Lung (tissue), 12 donors: ENCODE results near the gene MAP3K4. TPM values are rescaled to one million over a fixed set of nuclear protein-coding genes. Genes with fewer than 3 reads are reported as not detected.

Source experiments
- ATAC-seq: fragments of 200-7000 bp; cut with Tn5 transposase; one replicate; pipeline ENCODE4 v1.9.1; 2020; ENCODE audit warnings: moderate number of reproducible peaks; ENCODE audit not compliant: insufficient read depth, low FRiP score
- DNase-seq, 3 donors: peaks; one replicate each; pipeline ENCODE4 v3.0.0-alpha.2; 2013 to 2017
- H3K27ac ChIP-seq, 2 donors: one replicate each; pipeline ENCODE4 v1.5.1; 2013; ENCODE audit warnings: mild to moderate bottlenecking in 2 of 2, moderate library complexity in 2 of 2, control low read depth in 1 of 2, inconsistent platforms in 1 of 2, low read depth in 1 of 2, low read length in 1 of 2
- H3K27me3 ChIP-seq, 3 donors: one replicate each; pipeline ENCODE4 v1.5.1; 2013; ENCODE audit warnings: low read length in 2 of 3; ENCODE audit not compliant: control insufficient read depth in 3 of 3, insufficient read depth in 3 of 3
- H3K36me3 ChIP-seq, 4 donors: one replicate each; pipeline ENCODE4 v1.5.1; 2013; ENCODE audit warnings: low read length in 4 of 4, mild to moderate bottlenecking in 1 of 4, moderate library complexity in 1 of 4; ENCODE audit not compliant: control insufficient read depth in 4 of 4, insufficient read depth in 4 of 4
- H3K4me1 ChIP-seq, 5 donors: one replicate each; pipeline ENCODE4 v1.5.1; 2013; ENCODE audit warnings: low read length in 5 of 5, mild to moderate bottlenecking in 2 of 5, moderate library complexity in 1 of 5; ENCODE audit not compliant: control insufficient read depth in 5 of 5, insufficient read depth in 5 of 5
- H3K4me3 ChIP-seq: one replicate; pipeline ENCODE4 v1.5.1; 2013; ENCODE audit warnings: mild to moderate bottlenecking, control low read depth, moderate library complexity
- H3K9ac ChIP-seq, 2 donors: one replicate each; pipeline ENCODE4 v1.5.1; 2013; ENCODE audit warnings: low read length in 2 of 2, control low read depth in 1 of 2; ENCODE audit not compliant: insufficient read depth in 1 of 2
- H3K9me3 ChIP-seq, 4 donors: one replicate each; pipeline ENCODE4 v1.5.1; 2013; ENCODE audit warnings: low read length in 3 of 4, mild to moderate bottlenecking in 1 of 4, moderate library complexity in 1 of 4; ENCODE audit not compliant: control insufficient read depth in 4 of 4, insufficient read depth in 3 of 4
- WGBS, 2 donors: extraction: QIAGEN DNeasy Blood & Tissue Kit; methylation state at CpG; one replicate each; pipeline ENCODE4 v1.1.7; 2013; 5-methylcytosine and 5-hydroxymethylcytosine counted together
- polyA plus RNA-seq, 2 donors: library from polyadenylated mRNA; stranded (reverse); fragments of 200-250 nt; gene quantifications; one replicate each; pipeline ENCODE4 v1.2.1, GENCODE V29; 2013
- total RNA-seq, 2 donors: library from RNA; depleted of rRNA in 1 of 2; stranded (reverse); fragments of >200 nt in 1 of 2; gene quantifications; one replicate each; pipeline ENCODE4 v1.2.1, GENCODE V29; 2014 to 2021
- TF ChIP-seq, protein P1 (sequence below): IDR thresholded peaks from 2 replicates; pipeline ENCODE4 v1.5.1; 2012; ENCODE audit warnings: mild to moderate bottlenecking; ENCODE audit errors: control extremely low read depth, extremely low read depth
- donor health status: control.
- donor health status: control.
- donor health status: Bipolar disorder and iron deficiency.
- donor health status: healthy.
- donor health status: DM: yes; HTN: yes; CAD: no.

The MAP3K4 gene
- total and polyA plus RNA-seq, 4 donors, result 8.6 to 56.8 (median 29.9) TPM

DNA sequence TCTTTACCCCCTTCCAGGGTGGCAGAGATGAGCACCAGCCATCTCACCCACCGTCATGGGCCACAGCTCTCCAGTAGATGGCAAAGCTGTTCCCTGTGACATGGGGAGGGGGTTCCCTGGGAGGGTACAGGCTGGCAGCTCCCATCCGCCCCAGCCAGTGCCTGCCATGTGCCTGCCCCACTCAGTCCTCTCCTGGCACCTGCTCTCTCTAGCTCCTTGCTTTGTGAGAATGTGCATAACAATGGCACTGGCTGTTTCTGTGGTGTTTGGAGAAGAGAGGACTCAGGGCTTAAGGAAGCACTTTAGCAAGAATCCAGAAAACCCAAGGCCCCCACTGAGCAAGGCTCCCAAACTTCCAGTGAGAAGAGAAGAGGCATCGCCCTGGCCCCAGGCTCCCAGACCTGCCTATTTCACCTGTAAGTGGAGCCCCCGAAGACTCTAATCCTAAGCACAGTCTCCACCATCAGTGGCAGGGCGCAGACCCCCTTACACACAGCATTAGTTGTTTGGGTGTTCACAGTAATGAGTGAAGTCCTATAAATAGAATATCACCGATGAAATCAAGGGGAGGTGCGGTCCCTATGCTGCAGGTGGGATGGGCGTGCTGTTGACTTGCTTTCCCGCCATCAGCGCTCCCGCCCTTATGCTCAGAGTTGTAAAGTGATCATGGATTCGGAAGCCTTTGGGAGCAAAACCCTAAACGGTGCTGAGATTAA lies 172.1 kb downstream of the MAP3K4 start:
- no peaks in the 10 kb centered on the region for H3K9me3 ChIP-seq
- no peaks in the 10 kb centered on the region for H3K27me3 ChIP-seq
- H3K9ac ChIP-seq, result no peak overlapping the region
- H3K36me3 ChIP-seq, result peaks cover 0 to 13% (median 8%) of the 10 kb centered on the region in 4 donors
- no peak overlapping the region for H3K4me3 ChIP-seq
- TF ChIP-seq, protein P1, sequence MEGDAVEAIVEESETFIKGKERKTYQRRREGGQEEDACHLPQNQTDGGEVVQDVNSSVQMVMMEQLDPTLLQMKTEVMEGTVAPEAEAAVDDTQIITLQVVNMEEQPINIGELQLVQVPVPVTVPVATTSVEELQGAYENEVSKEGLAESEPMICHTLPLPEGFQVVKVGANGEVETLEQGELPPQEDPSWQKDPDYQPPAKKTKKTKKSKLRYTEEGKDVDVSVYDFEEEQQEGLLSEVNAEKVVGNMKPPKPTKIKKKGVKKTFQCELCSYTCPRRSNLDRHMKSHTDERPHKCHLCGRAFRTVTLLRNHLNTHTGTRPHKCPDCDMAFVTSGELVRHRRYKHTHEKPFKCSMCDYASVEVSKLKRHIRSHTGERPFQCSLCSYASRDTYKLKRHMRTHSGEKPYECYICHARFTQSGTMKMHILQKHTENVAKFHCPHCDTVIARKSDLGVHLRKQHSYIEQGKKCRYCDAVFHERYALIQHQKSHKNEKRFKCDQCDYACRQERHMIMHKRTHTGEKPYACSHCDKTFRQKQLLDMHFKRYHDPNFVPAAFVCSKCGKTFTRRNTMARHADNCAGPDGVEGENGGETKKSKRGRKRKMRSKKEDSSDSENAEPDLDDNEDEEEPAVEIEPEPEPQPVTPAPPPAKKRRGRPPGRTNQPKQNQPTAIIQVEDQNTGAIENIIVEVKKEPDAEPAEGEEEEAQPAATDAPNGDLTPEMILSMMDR, result no peak
- no peak for DNase-seq
- no peak for ATAC-seq
- peaks cover 0 to 5% (median 0%) of the 10 kb centered on the region in 5 donors for H3K4me1 ChIP-seq
- 96% methylated on average over 13 of the region's 13 CpGs for WGBS, 2 donors
- H3K27ac ChIP-seq, result no peak overlapping the region

DNA sequence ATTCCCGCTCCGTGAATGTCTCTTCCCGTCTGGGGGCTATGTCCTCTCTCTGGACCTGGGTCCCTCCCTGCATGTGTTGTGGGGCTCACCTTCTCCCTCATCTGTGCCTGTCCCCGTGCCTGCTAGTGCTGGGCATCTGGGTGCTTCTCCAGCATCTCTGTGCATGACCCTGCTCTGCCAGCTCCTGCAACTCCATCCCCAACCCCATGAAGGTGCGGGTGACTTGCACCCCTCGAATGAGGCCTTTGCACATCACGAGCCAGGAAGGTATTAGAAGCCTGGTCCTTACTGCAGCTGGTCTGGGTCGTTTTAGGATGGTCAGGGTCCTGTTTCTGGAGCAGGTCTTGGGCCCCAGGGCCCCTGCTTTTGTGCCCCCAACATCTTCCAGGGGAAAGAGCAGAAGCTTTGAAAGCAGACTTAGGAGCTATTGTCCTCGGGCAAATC lies 172.6 kb downstream of the MAP3K4 start:
- Histone ChIP-seq H3K27me3 (no peaks in the 10 kb centered on the region), H3K36me3 (peaks cover 0 to 11% (median 8%) of the 10 kb centered on the region in 4 donors), H3K9me3 (no peaks in the 10 kb centered on the region), H3K9ac (no peak overlapping the region), H3K4me1 (peaks cover 0 to 8% (median 0%) of the 10 kb centered on the region in 5 donors), H3K4me3 (no peak overlapping the region), H3K27ac (no peak overlapping the region)
- 94 to 97% methylated on average over 9 of the region's 9 CpGs for WGBS, 2 donors
- no peak for ATAC-seq
- DNase-seq, result no peak
- TF ChIP-seq, protein P1, result no peak

DNA sequence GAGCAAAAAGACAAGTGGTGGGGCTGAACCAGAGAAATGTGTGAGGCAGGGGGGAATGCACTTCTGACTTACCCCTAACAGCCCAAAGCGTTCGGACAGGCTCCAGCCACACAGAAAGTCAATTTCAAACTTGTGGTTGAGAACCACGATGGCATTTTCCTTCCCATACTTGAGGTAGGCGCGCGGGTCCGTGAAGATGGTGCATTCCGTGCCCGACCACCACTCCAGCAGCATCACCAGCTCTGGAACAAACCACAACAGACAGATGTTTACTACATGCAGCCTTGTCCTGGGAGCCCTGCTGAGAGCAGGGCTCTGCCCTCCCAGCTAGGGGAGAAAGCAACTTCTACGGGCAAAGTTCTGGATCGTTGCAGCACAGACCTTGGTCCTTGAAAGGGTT lies 174.6 kb downstream of the MAP3K4 start:
- ATAC-seq (no peak), DNase-seq (no peak)
- TF ChIP-seq, protein P1, result no peak
- WGBS, 2 donors, result 89 to 92% methylated on average over 11 of the region's 11 CpGs
- Histone ChIP-seq H3K4me3 (no peak overlapping the region), H3K36me3 (peaks cover 0 to 11% (median 8%) of the 10 kb centered on the region in 4 donors), H3K27me3 (no peaks in the 10 kb centered on the region), H3K4me1 (peaks cover 0 to 8% (median 2%) of the 10 kb centered on the region in 5 donors), H3K27ac (no peak overlapping the region), H3K9ac (no peak overlapping the region), H3K9me3 (no peaks in the 10 kb centered on the region)

DNA sequence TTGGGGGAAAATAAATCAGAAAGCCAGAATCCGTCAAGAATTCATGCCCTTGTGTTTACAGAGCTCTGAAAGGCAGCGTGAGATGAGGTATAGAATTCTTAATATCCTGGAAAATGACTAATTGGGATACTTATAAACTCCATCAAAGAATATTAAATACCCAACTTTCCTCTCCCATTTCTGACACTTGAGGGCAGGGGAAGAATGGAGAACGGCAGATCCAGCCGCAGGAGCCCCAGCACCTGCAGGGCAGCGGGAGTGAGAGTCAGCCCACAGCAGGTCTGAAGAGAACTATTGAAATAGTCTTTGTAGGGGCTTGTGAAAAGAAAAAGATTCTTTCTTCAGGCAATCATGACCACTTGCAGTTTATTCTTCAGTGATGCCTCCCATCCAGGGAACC lies 175.1 kb downstream of the MAP3K4 start:
- Histone ChIP-seq H3K27me3 (no peaks in the 10 kb centered on the region), H3K4me3 (no peak overlapping the region), H3K9me3 (no peaks in the 10 kb centered on the region), H3K27ac (no peak overlapping the region), H3K36me3 (peaks cover 0 to 11% (median 8%) of the 10 kb centered on the region in 4 donors), H3K9ac (no peak overlapping the region), H3K4me1 (peaks cover 0 to 8% (median 2%) of the 10 kb centered on the region in 5 donors)
- WGBS, 2 donors, result 95% methylated on average over 5 of the region's 5 CpGs
- ATAC-seq (no peak), DNase-seq (no peak)
- TF ChIP-seq, protein P1, result no peak
